PFSK-1 (cell line): ENCODE data around the gene IAPP.

Source experiments
- TAF1 ChIP-seq: IDR thresholded peaks from 2 replicates; pipeline ENCODE4 v1.6.1; 2012; ENCODE audit warnings: low read length, control low read depth, borderline replicate concordance; ENCODE audit not compliant: insufficient read depth
- TF ChIP-seq, protein P1 (sequence below), 2 experiments: IDR thresholded peaks; 2 replicates each; pipeline versions ENCODE4 v1.6.1 to v1.8.0; 2011 to 2012; ENCODE audit warnings: low read depth in 2 of 2, low read length in 2 of 2, control low read depth in 1 of 2, inconsistent platforms in 1 of 2, mild to moderate bottlenecking in 1 of 2, moderate library complexity in 1 of 2; ENCODE audit not compliant: insufficient read depth in 1 of 2

DNA sequence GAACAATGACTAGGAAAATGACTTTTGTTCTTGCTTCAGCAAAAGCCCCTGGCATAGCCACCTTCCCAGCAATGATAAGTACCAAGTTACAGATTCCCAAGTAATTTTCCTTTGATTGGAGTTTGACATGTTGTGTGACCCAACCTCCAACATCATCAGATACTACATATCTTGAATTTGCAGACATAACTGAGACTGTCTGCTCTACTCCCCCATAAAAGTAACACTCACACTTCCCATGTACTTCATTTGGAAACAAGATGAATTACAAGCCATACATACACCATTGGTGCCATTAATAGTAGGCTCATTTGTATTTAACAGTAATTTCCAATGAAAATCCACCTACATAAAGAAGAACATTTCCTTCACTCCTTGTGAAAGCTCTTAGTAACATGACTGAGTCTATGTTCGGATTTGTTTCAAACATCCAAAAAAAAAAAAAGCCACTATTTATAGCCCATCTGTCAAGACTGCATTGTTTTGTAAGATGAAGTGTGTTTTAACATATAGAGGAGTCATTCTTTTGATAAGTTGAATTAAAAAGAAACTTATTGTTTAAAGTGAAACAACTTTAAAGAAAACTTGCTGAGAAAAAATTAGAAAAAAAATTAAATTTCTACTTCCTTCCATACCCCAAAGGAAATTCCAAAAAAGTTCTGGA is 26.0 kb upstream of the IAPP start:
- no peak for TF ChIP-seq TAF1
- TF ChIP-seq, protein P1, sequence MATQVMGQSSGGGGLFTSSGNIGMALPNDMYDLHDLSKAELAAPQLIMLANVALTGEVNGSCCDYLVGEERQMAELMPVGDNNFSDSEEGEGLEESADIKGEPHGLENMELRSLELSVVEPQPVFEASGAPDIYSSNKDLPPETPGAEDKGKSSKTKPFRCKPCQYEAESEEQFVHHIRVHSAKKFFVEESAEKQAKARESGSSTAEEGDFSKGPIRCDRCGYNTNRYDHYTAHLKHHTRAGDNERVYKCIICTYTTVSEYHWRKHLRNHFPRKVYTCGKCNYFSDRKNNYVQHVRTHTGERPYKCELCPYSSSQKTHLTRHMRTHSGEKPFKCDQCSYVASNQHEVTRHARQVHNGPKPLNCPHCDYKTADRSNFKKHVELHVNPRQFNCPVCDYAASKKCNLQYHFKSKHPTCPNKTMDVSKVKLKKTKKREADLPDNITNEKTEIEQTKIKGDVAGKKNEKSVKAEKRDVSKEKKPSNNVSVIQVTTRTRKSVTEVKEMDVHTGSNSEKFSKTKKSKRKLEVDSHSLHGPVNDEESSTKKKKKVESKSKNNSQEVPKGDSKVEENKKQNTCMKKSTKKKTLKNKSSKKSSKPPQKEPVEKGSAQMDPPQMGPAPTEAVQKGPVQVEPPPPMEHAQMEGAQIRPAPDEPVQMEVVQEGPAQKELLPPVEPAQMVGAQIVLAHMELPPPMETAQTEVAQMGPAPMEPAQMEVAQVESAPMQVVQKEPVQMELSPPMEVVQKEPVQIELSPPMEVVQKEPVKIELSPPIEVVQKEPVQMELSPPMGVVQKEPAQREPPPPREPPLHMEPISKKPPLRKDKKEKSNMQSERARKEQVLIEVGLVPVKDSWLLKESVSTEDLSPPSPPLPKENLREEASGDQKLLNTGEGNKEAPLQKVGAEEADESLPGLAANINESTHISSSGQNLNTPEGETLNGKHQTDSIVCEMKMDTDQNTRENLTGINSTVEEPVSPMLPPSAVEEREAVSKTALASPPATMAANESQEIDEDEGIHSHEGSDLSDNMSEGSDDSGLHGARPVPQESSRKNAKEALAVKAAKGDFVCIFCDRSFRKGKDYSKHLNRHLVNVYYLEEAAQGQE (IDR thresholded peaks at IDR 0.05; ENCODE audit: insufficient read depth in 1 of 2, low read depth in 2 of 2, low read length in 2 of 2) = no peak
